Right lobe of liver (tissue), 4 donors: ENCODE measurements around the gene NRN1L.

Experiments used
- CTCF ChIP-seq, 4 donors: fragments of 200-600 bp in 3 of 4; fragments of 450-650 bp in 1 of 4; IDR thresholded peaks; one replicate each; pipeline versions ENCODE4 v1.5.1 to v1.8.0; 2016 to 2022; ENCODE audit warnings: antibody characterized with exemption in 4 of 4, mild to moderate bottlenecking in 2 of 4
- POLR2A ChIP-seq: fragments of 450-650 bp; IDR thresholded peaks from one replicate; pipeline ENCODE4 v1.6.1; 2017; ENCODE audit warnings: antibody characterized with exemption, mild to moderate bottlenecking
- donor health status: DM: no; HTN: no; CAD: no.
- donor health status: DM: no; HTN: no; CAD: no.
- donor health status: DM: no; HTN: yes; CAD: no.

- TF ChIP-seq CTCF (IDR thresholded peaks at IDR 0.05) = no peak
- TF ChIP-seq POLR2A = no peak
These were observed at the start of gene NRN1L for GRCh38 chr16:67884684-67885083.
